NCI-H2171 treated with DMSO at 0.1 percent for 48 hours (cell line): ENCODE measurements around the gene LRRC4C.
"Not testable (repeated sequence)": the region's sequence is repeated elsewhere in the genome, so short reads cannot be mapped to it uniquely, and the experiment has no call there.

Experiments used
- DNase-seq: peaks from one replicate; lab custom pipeline; 2025; lab: John Stamatoyannopoulos, UW

The LRRC4C gene

DNA sequence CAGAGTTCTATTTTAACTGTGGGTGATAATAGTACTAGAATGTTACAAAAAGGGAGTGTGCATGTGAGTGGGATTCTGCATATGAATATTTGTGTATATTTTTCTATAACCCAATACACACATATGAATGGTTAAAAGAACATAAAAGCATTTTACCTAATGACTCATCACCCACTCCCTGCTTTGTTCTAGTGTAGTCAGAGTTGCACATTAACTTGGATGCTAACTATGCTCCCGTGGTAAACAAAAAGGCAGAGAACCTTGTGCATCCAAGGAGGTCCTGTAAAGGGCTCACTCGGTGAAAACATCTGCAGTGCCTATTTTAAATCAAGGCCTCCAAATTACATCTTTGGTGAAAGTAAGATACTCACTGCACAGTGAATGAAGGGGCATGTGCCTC lies 1289.4 kb downstream of the LRRC4C start:
- no peak for DNase-seq

DNA sequence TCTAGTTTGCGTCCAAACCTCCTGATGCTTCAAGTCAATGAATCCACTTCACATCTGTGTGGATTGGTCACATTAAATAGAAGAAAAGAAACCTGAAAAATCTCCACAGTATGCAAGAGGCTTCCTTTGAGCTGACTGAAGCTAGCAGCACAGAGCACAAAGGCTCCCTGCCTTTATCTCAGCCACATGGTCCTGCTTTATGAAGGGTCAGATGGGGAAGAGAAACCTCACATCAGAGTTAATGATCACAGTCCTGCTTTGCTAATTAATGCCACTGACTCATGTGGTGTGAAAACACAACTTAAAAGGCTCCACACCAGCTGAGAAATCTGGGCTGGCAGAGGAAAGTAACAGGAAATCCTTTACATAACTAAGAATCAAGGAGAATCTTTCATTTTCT lies 1291.0 kb downstream of the LRRC4C start:
- no peak for DNase-seq

GRCh38 chr11:40167805-40168204 lies 1291.6 kb downstream of the LRRC4C start:
- not testable (repeated sequence) for DNase-seq

DNA sequence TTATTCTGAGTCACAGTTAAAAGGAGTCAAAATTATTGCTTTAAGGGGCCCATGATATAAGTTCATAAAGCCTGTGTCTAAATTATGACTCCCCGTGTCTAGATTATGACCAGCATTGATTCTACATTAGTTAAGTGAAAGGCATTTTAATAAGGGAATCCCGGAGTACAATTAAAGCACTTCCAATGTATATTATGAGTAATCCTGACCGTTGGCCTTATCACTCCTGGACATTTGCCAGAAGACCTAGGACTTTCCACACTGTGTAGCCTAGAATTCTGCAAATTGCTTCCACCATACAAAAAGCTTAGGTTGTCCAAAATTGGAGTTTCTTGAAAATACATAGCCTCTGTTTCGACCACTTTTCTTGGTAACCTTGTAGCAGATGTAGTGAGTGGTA lies 1292.6 kb downstream of the LRRC4C start:
- no peak for DNase-seq

GRCh38 chr11:40162901-40163883 lies 1296.3 kb downstream of the LRRC4C start:
- no peak for DNase-seq

DNA sequence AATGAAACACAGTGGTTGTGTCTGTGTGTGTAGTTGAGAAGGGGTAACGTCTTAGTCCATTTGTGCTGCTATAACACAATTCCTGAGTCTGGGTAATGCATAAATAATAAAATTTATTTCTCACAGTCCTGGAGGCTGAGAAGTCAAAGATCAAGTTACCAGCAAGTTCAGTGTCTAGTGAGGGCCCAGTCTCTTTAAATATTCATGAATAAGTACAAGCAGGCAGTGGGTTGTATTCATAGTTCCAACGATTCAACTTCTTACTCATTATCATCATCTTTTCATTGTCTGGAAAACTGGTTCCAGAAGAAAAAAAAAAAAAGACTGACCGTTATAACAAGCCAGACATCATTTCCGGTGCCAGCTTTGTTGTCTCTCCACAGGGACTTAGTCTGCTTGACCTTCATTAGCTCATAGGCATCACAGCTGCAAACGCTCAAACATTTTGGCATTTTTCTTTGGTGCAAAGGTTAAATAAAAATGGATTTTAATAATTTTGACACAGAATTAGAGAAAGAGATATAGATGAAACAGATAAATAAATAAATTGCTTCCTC lies 1297.5 kb downstream of the LRRC4C start:
- DNase-seq, result no peak

DNA sequence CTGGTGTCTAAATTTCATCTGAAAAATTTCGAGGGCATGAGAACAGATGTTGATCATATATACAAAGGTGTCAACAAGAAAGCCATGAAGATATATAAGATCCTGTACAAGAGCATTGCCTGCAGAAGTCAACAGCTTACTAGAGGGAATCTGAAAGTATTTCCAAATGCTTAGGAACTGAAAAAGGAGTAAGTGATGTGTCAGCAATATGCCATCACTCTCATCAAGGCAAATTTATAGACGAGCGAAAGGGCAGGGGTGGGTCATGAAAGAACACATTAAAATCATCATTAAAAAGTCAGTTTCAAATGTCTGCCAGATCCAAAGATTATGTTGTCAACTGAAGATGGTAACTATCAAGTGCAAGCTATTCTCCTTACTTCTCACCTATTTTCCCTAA lies 1299.0 kb downstream of the LRRC4C start:
- DNase-seq, result no peak

GRCh38 chr11:40149721-40150120 lies 1309.7 kb downstream of the LRRC4C start:
- DNase-seq, result no peak

DNA sequence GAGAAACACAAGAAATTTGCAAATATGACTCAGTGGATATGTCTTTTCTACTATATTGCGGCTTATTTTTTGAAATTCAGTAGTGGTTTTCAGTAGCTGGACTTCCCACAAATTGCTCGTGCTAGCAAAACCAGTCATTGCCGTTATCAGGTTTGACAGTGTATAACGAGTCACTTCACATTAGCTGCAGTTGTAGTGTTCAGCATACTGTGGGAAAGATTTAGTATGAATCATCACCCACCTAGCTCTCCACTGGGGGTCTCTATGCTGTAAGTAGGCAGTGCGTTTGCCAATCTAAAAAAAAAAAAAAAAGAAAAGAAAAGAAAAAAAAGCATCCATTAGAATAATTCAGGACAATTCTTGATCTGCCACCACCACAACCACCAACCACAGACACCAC lies 1318.9 kb downstream of the LRRC4C start:
- no peak for DNase-seq

DNA sequence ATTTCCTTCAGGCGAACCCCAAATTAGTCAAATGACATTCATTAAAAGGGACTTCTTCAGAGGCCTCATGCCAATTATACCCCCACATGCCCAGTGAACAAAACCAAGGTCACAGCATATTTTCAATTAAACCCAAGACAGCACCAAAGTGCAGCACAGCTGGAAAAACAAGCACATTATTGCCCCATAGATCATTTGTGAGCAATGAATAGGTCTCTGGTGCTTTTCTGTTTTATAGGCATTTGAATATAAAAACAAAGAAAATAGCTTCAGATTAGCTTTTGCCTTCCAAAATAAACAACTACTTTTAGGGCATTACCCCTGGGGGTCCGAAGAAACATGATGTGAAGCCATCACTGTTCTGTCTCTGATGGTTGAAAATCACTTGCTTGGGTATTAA lies 1319.9 kb downstream of the LRRC4C start:
- no peak for DNase-seq

- DNase-seq, result no peak
Measured at GRCh38 chr11:40139066-40139465, 1320.4 kb downstream of the LRRC4C start.

DNA sequence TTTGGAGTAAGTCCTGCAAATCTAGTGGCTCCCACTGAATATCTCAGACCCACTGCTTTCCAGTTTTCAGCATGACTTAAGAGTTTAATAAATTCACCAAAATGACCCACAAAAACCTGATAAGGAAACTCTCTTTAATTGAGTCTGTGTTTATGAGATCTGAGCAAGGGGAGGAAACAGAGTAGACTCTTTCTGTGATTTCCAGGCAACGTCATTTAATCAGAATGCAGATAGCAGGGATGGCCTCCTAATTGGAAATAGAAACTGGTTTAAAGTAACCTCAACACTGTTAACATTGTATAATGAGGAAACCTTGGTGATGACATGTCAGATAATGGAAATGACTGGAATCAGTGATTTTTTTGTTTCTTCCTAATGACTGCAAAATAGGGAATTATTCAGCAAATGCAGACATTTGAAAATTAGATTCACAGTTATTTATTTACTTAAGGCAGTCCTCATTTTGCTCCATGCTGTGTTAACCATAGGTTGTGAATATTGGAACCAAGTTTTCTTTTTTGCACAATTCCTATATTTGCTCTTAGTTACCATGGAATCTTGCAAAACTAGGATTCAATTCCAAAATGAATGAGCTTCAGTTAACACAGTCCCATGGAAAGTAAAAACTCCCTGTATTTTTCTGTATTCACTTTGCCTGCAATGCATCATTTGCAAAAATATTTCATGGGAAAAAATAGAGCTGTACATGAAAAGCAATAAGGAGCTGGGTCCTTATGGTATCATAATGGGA lies 1324.5 kb downstream of the LRRC4C start:
- no peak for DNase-seq

GRCh38 chr11:40133498-40133897 lies 1326.0 kb downstream of the LRRC4C start:
- no peak for DNase-seq

DNA sequence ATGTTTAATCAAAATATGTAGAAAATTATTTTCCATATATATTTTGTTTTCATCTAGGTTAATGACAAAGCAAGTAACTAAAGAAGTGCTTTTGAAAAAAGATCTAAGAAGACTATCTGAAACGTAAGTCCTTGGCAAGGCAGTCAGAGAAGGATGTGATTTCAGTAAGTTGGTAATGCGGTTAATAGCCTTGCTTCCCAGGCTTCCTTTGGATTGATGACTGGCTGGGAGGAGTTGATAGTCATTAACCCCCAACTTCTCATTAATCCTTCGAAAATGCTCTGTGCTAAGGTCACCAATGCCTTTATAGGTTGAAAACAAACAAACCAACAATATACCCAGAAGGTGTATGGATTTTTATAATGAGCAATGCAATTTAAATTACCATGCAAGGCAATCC lies 1326.5 kb downstream of the LRRC4C start:
- DNase-seq, result no peak

DNA sequence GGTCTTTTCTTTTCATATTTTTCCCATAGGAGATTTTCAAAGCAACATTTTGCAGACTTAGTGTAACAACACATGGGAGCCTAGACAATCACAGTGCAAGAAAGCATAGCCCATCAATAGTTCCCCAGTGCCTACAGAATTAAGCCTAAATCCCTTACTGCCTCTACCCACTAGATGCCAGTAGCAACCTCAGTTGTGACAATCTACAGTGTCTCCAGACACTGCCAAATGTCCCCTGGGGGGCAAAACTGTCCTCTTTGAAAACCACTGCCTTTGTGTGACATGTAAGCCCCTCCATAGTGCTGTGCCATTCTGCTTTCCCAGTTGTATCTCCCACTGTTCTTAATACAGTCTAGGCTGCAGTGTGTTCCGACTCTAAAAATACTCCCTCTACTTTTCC lies 1329.0 kb downstream of the LRRC4C start:
- DNase-seq, result no peak

DNA sequence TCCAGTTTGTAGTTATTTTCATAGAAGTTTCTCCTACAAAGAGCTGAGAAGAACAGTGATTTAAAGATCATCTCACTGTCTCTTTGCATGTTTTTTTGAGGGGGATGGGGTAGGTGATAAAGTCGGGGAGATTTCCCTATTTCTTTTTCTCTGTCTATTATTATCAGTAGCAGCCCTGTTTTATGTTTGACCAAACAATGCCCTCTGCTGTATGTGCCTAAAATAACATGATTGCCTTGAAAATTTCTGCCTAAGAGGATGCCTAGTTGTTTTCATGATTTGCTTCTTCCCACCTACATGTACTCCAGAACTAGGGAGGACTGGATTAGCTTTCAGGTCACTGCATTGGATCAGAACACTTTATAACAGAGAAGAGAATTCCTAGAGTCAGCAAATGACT lies 1330.2 kb downstream of the LRRC4C start:
- DNase-seq, result no peak

- no peak for DNase-seq
Measured at GRCh38 chr11:40125054-40125453, 1334.4 kb downstream of the LRRC4C start.

DNA sequence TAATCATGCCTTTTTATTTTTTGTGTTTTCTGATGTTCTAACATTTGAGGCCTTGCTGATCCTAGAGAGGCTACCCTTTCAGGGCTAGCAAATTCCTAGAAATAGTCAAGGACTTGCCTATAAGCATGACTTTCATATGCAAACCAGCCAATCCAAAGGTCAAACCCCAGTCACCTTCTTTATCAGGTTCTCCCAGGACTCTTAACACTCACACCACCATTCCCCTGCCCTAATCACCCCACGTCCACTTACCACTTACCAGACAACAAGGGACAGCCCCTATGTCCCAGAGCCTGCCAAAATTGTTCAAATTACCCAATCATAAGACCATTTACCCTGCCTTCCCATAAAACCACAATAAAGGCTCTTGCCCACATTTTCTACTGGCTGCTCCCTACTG lies 1339.8 kb downstream of the LRRC4C start:
- no peak for DNase-seq

DNA sequence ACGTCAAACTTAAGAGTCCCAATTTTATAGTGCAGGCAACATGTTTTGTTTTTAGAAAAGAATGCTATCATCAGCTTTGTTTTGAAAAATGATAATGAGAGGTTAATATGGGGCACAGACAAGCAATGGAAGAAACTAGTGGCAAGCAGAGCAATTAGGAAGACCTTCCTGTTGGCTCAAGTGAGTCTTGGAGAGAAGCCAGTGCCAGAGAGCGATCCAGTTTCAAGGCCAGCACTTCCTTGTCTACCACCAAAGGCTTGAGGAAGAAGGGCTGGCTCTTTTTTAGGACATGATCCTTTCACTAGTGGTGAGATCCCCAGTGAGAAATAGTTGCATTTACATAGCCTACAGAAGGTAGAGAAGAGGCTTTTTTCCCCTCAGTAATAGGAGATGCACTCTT lies 1340.7 kb downstream of the LRRC4C start:
- no peak for DNase-seq

DNA sequence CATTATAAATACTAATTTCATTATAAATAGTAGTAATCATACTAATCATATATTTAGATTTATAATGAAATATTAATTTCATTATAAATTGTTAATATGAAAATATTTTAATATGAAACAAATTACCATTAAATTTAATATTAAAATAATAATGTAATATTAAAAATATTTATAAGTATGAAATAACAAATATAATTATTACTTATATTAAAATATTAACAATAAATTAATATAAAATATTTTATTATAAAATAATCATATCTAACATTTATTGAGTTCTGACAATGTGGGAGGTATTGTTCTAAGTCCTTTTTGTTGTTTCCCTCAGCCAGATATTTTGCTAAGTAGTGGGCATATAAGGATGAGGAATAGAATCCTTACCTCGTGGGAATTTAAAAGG lies 1341.4 kb downstream of the LRRC4C start:
- no peak for DNase-seq

DNA sequence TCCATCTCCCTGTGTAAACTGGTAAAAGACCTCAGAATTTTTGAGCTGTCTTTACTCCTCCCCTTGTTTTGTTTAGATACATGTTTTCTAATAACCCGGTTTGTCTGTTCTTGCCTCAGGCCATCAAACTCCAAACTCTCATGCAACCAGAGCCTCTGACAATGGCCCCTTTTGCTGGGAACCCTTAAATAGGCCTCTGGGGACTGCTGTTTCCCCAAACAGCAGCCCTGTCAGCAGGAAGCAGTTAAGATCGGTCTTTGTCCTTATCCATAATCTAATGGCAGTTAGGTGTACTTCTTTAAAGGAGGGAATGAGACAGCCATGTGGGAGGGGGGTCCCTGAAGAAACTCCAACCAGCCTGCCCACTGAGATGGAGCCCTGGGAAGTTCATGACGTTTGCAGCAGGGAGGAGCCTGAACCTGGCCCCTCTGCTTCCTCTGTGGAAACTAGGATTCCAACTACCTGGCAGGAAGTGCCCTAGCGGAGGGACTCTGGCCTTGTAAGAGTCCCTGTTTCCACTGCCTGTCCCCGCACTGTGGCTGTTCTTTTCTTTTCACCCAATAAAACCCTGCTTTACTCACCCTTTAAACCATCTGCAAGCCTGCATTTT lies 1354.4 kb downstream of the LRRC4C start:
- DNase-seq, result no peak

- no peak for DNase-seq
Measured at GRCh38 chr11:40100781-40101180, 1358.7 kb downstream of the LRRC4C start.
